Measurements from ENCODE around the gene RAB24.

Gene RAB24

DNA sequence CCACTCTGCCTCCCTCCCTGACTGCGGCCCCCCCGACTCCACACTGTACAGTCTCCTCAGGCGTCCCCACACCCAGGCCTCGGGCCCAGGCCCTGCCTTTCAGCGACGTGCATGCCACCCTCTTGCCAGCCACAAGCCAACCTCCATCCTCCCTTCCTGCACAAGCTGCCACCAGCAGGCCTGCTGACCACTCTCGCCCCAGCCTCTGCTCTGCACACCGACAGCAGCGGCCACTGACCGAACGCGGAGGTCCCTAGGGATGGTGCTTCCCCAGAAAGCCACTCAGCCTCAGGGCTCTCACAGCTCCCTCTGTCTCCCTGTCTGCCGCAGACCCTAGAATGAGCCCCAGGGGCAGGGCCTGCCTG is 29.4 kb upstream of the RAB24 start:
- no peak for DNase-seq

DNA sequence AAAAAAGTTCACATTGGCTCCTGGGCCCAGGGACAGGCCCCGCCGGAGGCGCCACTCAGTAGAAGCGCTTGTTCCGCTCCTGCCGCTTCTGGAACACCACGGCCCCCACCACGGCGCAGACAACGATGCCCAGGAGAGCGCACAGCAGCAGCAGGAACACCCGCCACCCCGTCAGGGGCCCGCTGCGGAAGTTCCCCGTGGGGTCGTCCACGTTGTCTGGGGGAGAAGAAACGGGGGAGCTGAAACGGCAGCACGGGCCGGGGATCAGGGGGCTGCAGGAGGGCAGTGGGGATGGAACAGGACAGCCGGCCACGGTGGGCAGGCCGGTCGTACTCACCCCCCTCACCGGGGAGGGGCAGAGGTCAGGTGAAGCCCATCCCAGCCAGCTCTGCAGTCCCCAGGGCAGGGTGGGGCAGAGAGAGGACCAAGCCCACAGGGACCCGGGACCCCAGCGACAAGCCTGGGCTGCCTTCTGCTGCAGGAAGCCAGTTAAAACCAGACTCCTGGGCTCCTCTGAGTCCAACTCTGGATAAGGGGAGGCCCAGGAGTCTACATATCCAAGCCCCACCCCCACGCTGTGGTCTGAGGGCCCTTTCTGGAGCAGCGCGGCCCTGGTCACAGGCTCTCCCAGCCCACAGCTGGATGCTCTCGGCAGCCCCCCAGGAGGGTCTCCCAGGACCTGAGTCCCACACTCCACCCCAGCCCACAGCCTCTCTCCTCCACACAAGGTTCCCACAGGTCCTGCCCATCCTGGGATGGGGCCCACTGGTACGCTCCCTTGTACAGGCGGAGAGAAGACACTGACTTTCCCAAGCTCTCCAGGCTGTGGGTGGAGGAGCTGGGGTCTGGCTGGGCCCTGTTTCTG is 28.7 kb upstream of the RAB24 start:
- DNase-seq, result no peak

GRCh38 chr5:177330991-177331842 is 27.7 kb upstream of the RAB24 start:
- no peak for DNase-seq

DNA sequence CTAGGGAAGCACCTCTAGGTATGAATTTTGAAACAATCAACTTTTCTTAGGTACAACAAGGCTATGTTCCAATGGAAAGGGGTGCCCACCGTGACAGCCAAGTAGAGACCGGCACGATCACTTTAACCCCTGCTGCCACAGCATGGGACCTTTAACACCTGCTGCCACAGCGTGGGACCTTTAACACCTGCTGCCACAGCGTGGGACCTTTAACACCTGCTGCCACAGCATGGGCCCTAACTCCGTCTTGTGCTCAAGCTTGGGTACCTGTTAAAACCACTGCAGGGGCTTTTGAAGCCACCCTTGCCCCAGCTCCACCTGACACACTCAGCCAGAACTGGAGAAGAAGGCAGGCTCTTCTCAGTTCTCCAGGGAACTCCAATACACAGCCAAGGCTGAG is 26.4 kb upstream of the RAB24 start:
- no peak for DNase-seq

- DNase-seq, result no peak
Measured at GRCh38 chr5:177328545-177329231, 25.2 kb upstream of the RAB24 start.

DNA sequence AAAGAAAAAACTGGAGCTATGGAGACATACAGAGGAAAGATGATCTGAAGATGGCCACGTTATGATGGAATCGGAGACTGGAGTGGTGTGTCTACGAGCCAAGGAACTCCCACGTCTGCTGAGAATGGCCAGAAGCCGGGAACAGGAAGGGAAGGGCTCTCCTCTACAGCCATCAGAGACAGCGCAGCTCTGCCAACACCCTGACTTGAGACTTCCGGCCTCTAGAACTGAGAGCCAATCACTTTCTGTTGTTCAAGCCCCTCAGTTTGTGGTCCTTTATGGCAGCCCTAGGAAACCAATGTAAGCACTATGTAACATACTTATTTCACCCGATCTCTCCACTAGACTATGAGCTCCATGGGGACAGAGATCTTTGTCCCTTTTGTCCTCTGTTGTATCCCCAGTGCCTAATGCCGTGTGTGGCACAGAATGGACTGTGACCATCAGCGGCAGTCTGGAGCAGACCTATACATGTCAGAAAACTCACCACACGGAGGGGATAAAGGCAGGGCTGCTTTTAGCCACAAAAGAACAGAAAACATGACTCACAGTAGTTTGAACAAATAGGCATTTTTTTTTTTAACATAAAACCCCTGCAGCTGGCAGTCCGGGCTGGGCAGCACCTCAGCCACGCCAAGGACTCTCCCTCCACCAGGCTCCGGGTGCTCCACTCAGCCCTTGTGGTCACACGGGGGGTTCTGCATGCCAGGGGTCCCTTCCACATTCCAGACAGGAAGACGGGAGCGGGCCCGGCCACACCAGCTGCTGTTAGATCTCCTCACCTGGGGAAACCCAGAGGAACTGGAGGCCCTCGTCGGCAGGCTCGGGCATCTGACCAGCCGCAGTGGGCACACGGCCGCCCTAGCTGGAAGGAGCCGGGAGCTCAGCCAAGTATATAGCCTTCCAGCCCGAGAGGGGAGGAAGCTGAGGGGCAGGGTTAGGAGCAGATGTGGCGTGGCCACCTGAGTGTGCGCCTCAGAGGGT is 24.3 kb upstream of the RAB24 start:
- no peak for DNase-seq

GRCh38 chr5:177325868-177326381 is 22.4 kb upstream of the RAB24 start:
- no peak for DNase-seq

GRCh38 chr5:177320879-177321278 is 17.4 kb upstream of the RAB24 start:
- no peak for DNase-seq

GRCh38 chr5:177319913-177320588 is 16.5 kb upstream of the RAB24 start:
- no peak for DNase-seq

- DNase-seq, result no peak
Measured at GRCh38 chr5:177317959-177318377, 14.4 kb upstream of the RAB24 start.

DNA sequence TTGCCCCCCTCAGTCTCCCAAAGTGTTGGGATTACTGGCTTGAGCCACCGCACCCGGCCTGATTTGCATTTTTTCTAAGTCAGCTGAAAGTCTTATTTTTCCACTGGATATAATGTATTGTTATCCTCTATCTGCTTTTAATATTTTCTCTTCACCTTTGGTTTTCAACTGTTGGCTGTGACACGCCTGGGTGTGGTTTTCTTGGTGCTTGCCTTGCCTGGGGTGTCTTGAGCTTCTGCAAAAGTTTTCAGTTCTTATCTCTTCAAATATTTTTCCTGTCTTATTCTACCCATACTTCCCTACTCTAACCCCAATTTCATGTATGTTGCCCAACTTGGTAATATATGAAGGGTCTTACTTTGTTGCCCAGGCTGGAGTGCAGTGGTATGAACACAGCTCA is 12.5 kb upstream of the RAB24 start:
- DNase-seq, result no peak

GRCh38 chr5:177315411-177315810 is 11.9 kb upstream of the RAB24 start:
- DNase-seq, result no peak

GRCh38 chr5:177314376-177315342 is 11.1 kb upstream of the RAB24 start:
- DNase-seq, result no peak

DNA sequence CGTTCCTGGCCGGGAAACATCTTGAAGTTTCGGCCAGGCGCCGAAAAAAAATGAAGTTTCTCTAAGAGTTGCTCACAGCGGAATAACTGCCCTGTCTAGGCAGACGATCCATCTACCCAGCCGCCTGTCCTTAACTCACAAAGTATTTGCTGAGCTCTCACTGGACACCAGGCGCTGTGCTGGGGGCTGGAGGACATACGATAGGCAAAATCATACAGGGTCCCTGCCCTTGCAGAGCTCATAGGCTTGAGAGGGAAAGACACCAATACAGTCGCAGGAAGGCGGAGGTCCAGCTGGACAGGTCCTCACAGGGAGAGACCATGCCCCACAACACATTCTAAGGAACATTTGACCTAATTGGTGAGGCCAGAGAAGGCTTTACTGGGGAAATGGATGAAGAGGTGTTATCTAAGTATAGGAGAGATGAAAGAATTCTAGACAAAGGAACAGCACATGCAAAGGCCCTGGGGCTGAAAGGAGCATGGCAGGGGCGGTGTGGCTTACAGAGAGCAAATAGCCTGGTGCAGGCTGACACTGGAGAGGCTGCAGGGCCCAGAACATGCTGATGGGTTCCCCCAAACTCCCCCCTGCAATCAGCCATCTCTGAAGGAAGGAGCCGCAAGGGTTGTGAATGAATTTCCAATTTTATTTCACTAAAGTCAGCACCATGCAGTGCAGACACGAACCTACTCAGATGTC is 10.2 kb upstream of the RAB24 start:
- DNase-seq, result no peak

- no peak for DNase-seq
Measured at GRCh38 chr5:177312649-177313181, 9.2 kb upstream of the RAB24 start.

DNA sequence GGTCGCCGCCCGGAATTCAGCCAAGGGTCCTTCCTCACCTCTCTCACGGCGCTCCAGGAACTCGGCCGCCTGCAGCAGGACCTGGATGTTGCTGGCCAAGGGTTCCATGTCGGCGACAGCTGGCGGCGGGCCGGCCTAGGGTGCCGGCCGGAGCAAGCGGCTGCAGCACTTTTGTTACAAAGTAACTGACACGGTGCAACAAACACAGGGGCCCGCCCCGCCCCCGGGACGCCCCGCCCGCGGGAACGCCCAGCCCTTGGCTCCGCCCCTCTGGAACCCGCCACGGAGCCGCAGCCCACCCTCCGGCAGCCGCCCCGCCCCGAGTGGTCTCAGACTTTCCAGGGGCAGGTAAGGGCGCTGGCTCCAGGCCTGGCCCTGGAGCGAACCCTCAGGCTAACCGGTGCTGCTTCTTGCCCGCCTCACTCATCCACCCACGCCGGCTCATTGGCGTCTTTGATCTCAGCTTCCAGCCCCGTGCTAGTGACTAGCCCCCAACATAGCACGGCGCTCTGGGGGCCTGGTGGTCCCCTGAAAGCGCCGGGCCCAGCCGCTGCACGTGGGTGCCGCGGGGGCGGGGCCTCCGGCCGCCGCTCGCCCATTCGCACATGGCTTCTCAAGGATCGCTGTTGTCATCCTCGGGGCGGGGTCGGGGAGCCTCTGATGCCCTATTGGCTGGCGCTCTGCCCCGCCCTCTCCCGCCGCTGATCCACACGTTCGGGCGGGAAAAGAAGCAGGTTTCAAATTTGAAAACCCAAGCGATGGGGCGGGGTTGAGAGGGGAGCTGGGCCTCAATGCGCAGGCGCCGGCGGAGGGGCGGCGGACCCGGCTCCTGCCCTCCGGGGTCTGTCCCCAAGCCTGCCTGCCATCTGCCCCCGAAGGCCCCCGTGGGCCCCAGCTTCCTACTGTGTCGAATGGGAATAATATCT is 8.5 kb upstream of the RAB24 start, which contains the start of gene MXD3:
Gene MXD3 (minus strand): TSS at position 176 of the 926 bp plus-strand sequence. CDS start 68 bp downstream, at position 108.
- DNase-seq, result peak; percentile 93

GRCh38 chr5:177311392-177311722 is 7.8 kb upstream of the RAB24 start:
- no peak for DNase-seq
